H1 (cell line): ENCODE measurements around the gene MAGI1.

Source experiments
- CEBPB ChIP-seq: IDR thresholded peaks from 2 replicates; pipeline ENCODE4 v1.6.1; 2012; ENCODE audit warnings: low read depth, low read length
- CTCF ChIP-seq, 3 experiments: IDR thresholded peaks; 1 replicate in 2 of 3; 2 replicates in 1 of 3; pipeline versions ENCODE4 v1.5.1 to v1.6.1; 2011; ENCODE audit warnings: low read length in 3 of 3, mild to moderate bottlenecking in 3 of 3, inconsistent platforms in 2 of 3, low read depth in 1 of 3, moderate library complexity in 1 of 3; ENCODE audit not compliant: insufficient read depth in 1 of 3; ENCODE audit errors: control extremely low read depth in 1 of 3
- MAX ChIP-seq: IDR thresholded peaks from 2 replicates; pipeline ENCODE4 v1.6.1; 2012; ENCODE audit warnings: inconsistent platforms
- YY1 ChIP-seq: IDR thresholded peaks from 2 replicates; pipeline ENCODE4 v1.6.1; 2011; ENCODE audit warnings: low read depth, mild to moderate bottlenecking, low read length

- TF ChIP-seq CTCF (IDR thresholded peaks at IDR 0.05; ENCODE audit: control extremely low read depth in 1 of 3, insufficient read depth in 1 of 3, low read depth in 1 of 3, low read length in 3 of 3) (no peak), MAX (no peak), CEBPB (no peak), YY1 (no peak)
These were observed 255.6 kb downstream of the MAGI1 start for GRCh38 chr3:65783117-65783516.
